ENCODE measurements around the gene HOXA3. TPM values are rescaled to one million over a fixed set of nuclear protein-coding genes. Genes with fewer than 3 reads are reported as not detected.

HOXA3 gene
- total and polyA plus RNA-seq, 2 of the 13 experiments (the other 11 are each of a cell fraction or from before 2014, with no cell fraction given): 2.9 to 4.6 TPM

DNA sequence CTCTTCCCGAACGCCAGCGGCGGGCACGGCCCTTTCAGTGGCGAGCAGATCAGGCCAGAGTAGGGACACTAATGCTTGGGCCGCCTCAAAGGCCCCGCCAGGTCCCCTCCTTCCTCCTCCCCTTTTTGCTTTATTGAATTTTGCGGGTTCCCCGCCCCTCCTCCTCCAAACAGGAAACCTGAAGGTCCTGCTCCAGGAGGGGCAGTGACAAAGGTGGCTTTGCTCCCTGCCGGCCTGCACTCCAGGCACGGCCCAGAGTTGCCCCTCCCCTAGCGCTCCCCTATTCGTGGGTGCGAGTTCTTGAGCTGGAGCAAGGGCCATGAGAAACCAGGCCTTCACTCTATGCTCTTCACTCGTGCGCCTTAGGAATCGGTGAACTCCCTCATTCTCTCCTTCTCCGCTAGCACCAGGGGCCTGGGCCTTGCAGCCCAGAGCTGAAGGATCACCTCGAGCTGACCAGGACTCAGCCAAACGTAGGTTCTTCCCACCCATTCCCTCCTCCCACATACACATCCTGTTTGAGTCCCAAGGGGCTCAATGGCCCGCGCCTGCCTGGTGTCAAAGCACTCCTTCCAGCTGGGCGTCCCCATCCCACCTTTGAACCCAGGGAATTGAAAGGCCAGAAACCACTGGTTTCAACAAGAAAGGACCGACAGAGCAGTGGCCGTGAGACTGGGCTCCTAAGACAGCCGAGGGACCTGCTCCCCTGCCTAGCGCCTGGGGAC is 4.2 kb downstream of the HOXA3 start:
- Histone ChIP-seq H3K36me3 (replicated peaks in 1 of 2; ENCODE audit: control insufficient read depth in 1 of 2, insufficient read depth in 2 of 2, low read length in 2 of 2) (no peaks in the 10 kb centered on the region; a peak in 2 of 5 replicates), H3K79me2 (ENCODE audit: insufficient read depth, low read length) (peaks cover 5% of the 10 kb centered on the region), H3K9me3 (ENCODE audit: low read length) (no peaks in the 10 kb centered on the region), H2AFZ (ENCODE audit: low read length) (no peak overlapping the region), H3K4me2 (ENCODE audit: low read depth, low read length) (peak overlapping the region; percentile 88), H3K4me3 (replicated peaks in 1 of 3; ENCODE audit: insufficient read depth in 1 of 3, low read depth in 2 of 3, low read length in 3 of 3) (peak overlapping the region in 2 of 3 experiments; percentile 80 to 88; a peak in 2 of 6 replicates), H3K9ac (ENCODE audit: insufficient read depth, low read depth, low read length) (no peak overlapping the region), H3K4me1 (ENCODE audit: insufficient read depth, low read length) (peaks cover 36% of the 10 kb centered on the region), H3K27ac (ENCODE audit: extremely low read length, insufficient read depth, low read length) (no peak overlapping the region), H4K20me1 (ENCODE audit: insufficient read depth, low read length) (no peaks in the 10 kb centered on the region), H3K27me3 (ENCODE audit: control insufficient read depth in 1 of 2, insufficient read depth in 2 of 2, low read length in 2 of 2) (peaks cover 0 to 20% of the 10 kb centered on the region in 2 experiments; a peak in 3 of 5 replicates)
- 76% methylated on average over 28 of the region's 28 CpGs for WGBS (ENCODE audit: low lambda C conversion rate)
- POLR2A ChIA-PET: interaction anchor here (1.2 kb wide), 1 partner anchor 28 kb away, joined by 3 read pairs; no protein-coding TSS in a partner anchor
- intact Hi-C loops (cut with micrococcal nuclease; ENCODE audit: unreplicated experiment): no loop called here
- ATAC-seq (no peak), FAIRE-seq (no peak), DNase-seq (ENCODE audit: low spot score) (no peak)
- no TSS peak for BruUV-seq (replicated peaks)
- in situ Hi-C loops (cut with HindIII; ENCODE audit: extremely low pct_ligation_motif_present, low pct_unique_long_range_greater_than_20kb): no loop called here
- CTCF ChIA-PET (ENCODE audit: low intra/inter-chr PET ratio, low total read pairs): no interaction called here
- TF ChIP-seq ZNF850 (CRISPR knock-in tag; conservative IDR thresholded peaks at IDR 0.05): no peak
- peak; percentile 83; the same call in 1 of the 2 replicates for TF ChIP-seq ZBTB38 (CRISPR knock-in tag; IDR thresholded peaks at IDR 0.05)
- no peak for TF ChIP-seq RBM22 (optimal IDR thresholded peaks at IDR 0.05; ENCODE audit: low read length)
- no peak for TF ChIP-seq ZNF18 (CRISPR knock-in tag; IDR thresholded peaks at IDR 0.05; ENCODE audit: insufficient replicate concordance)
- TF ChIP-seq ZNF34 (CRISPR knock-in tag; IDR thresholded peaks at IDR 0.05; ENCODE audit: borderline replicate concordance): no peak
- TF ChIP-seq ATRX (CRISPR knock-in tag; IDR thresholded peaks at IDR 0.05; ENCODE audit: borderline replicate concordance): no peak
- TF ChIP-seq NCOR1 (IDR thresholded peaks at IDR 0.05; ENCODE audit: borderline replicate concordance, low read length): no peak
- TF ChIP-seq SALL1 (CRISPR knock-in tag; IDR thresholded peaks at IDR 0.05): no peak
- TF ChIP-seq ZFP82 (CRISPR knock-in tag; IDR thresholded peaks at IDR 0.05; ENCODE audit: borderline replicate concordance): no peak
- no peak for TF ChIP-seq SNAPC4 (CRISPR knock-in tag; IDR thresholded peaks at IDR 0.05)
- TF ChIP-seq BHLHE40 (IDR thresholded peaks at IDR 0.05; ENCODE audit: low read length): no peak
- TF ChIP-seq MED8 (CRISPR knock-in tag; IDR thresholded peaks at IDR 0.05; ENCODE audit: insufficient replicate concordance): peak; percentile 13
- TF ChIP-seq PRPF4 (IDR thresholded peaks at IDR 0.05; ENCODE audit: low read depth, low read length, poor library complexity, severe bottlenecking): no peak
- TF ChIP-seq, protein P1, sequence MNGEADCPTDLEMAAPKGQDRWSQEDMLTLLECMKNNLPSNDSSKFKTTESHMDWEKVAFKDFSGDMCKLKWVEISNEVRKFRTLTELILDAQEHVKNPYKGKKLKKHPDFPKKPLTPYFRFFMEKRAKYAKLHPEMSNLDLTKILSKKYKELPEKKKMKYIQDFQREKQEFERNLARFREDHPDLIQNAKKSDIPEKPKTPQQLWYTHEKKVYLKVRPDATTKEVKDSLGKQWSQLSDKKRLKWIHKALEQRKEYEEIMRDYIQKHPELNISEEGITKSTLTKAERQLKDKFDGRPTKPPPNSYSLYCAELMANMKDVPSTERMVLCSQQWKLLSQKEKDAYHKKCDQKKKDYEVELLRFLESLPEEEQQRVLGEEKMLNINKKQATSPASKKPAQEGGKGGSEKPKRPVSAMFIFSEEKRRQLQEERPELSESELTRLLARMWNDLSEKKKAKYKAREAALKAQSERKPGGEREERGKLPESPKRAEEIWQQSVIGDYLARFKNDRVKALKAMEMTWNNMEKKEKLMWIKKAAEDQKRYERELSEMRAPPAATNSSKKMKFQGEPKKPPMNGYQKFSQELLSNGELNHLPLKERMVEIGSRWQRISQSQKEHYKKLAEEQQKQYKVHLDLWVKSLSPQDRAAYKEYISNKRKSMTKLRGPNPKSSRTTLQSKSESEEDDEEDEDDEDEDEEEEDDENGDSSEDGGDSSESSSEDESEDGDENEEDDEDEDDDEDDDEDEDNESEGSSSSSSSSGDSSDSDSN (CRISPR knock-in tag; IDR thresholded peaks at IDR 0.05): no peak
- no peak for TF ChIP-seq SSRP1 (CRISPR knock-in tag; IDR thresholded peaks at IDR 0.05)

All from HepG2 (cell line).